ENCODE measurements around the gene RNF214.
"Not testable (repeated sequence)": the region's sequence is repeated elsewhere in the genome, so short reads cannot be mapped to it uniquely, and the experiment has no call there.

RNF214 gene

GRCh38 chr11:117197516-117198456 is 34.7 kb upstream of the RNF214 start:
- DNase-seq (ENCODE audit: low read depth in 2 of 2) = no peak

GRCh38 chr11:117198613-117199012 is 33.9 kb upstream of the RNF214 start:
- no peak for DNase-seq (ENCODE audit: low read depth in 2 of 2)

GRCh38 chr11:117199053-117199915 is 33.2 kb upstream of the RNF214 start, which contains the start of gene TAGLN:
Gene TAGLN (plus strand): TSS chr11:117199370. CDS start chr11:117203014, 3,644 bp downstream.
- DNase-seq (ENCODE audit: low read depth in 2 of 2) = no peak

- DNase-seq (ENCODE audit: low read depth in 2 of 2) = no peak
Observed at GRCh38 chr11:117199916-117200812, 32.3 kb upstream of the RNF214 start.

GRCh38 chr11:117200813-117201657 is 31.4 kb upstream of the RNF214 start:
- DNase-seq (ENCODE audit: low read depth in 2 of 2) = no peak

- DNase-seq (ENCODE audit: low read depth in 2 of 2) = no peak
Observed at GRCh38 chr11:117201658-117202305, 30.7 kb upstream of the RNF214 start.

- DNase-seq (ENCODE audit: low read depth in 2 of 2) = no peak
Observed at GRCh38 chr11:117202386-117203068, 29.9 kb upstream of the RNF214 start.

GRCh38 chr11:117203069-117203407 is 29.4 kb upstream of the RNF214 start:
- DNase-seq (ENCODE audit: low read depth in 2 of 2) = no peak

GRCh38 chr11:117204283-117205080 is 28.0 kb upstream of the RNF214 start:
- DNase-seq (ENCODE audit: low read depth in 2 of 2) = no peak

- DNase-seq (ENCODE audit: low read depth in 2 of 2) = no peak
Observed at GRCh38 chr11:117205211-117205818, 27.2 kb upstream of the RNF214 start.

- not testable (repeated sequence) for DNase-seq (ENCODE audit: low read depth in 2 of 2)
Observed at GRCh38 chr11:117206111-117206510, 26.4 kb upstream of the RNF214 start.

GRCh38 chr11:117206859-117207258 is 25.6 kb upstream of the RNF214 start:
- not testable (repeated sequence) for DNase-seq (ENCODE audit: low read depth in 2 of 2)

GRCh38 chr11:117207481-117207880 is 25.0 kb upstream of the RNF214 start:
- DNase-seq (ENCODE audit: low read depth in 2 of 2) = not testable (repeated sequence)

- not testable (repeated sequence) for DNase-seq (ENCODE audit: low read depth in 2 of 2)
Observed at GRCh38 chr11:117208710-117209109, 23.8 kb upstream of the RNF214 start.

GRCh38 chr11:117209351-117210125 is 22.9 kb upstream of the RNF214 start:
- not testable (repeated sequence) for DNase-seq (ENCODE audit: low read depth in 2 of 2)

- DNase-seq (ENCODE audit: low read depth in 2 of 2) = no peak
Observed at GRCh38 chr11:117210620-117211019, 21.9 kb upstream of the RNF214 start.

GRCh38 chr11:117212697-117213355 is 19.6 kb upstream of the RNF214 start:
- DNase-seq (ENCODE audit: low read depth in 2 of 2) = no peak
